ENCODE measurements around the gene PRKAA1. TPM values are rescaled to one million over a fixed set of nuclear protein-coding genes. Genes with fewer than 3 reads are reported as not detected.
A peak's percentile ranks its signal among the peaks of the same experiment; 100 is the strongest.
"Not testable (repeated sequence)": the region's sequence is repeated elsewhere in the genome, so short reads cannot be mapped to it uniquely, and the experiment has no call there.

The PRKAA1 gene
- total RNA-seq, 4 donors from 2014 or later: 79.3 to 262 (median 112) TPM

- TF ChIP-seq POLR2A (IDR thresholded peaks at IDR 0.05): peak; percentile 34
- no peak for TF ChIP-seq EP300 (IDR thresholded peaks at IDR 0.05; ENCODE audit: low read depth)
- peak in 2 of 3 donors; percentile 64 to 67 for TF ChIP-seq POLR2AphosphoS5 (IDR thresholded peaks at IDR 0.05)
- TF ChIP-seq, protein P1, sequence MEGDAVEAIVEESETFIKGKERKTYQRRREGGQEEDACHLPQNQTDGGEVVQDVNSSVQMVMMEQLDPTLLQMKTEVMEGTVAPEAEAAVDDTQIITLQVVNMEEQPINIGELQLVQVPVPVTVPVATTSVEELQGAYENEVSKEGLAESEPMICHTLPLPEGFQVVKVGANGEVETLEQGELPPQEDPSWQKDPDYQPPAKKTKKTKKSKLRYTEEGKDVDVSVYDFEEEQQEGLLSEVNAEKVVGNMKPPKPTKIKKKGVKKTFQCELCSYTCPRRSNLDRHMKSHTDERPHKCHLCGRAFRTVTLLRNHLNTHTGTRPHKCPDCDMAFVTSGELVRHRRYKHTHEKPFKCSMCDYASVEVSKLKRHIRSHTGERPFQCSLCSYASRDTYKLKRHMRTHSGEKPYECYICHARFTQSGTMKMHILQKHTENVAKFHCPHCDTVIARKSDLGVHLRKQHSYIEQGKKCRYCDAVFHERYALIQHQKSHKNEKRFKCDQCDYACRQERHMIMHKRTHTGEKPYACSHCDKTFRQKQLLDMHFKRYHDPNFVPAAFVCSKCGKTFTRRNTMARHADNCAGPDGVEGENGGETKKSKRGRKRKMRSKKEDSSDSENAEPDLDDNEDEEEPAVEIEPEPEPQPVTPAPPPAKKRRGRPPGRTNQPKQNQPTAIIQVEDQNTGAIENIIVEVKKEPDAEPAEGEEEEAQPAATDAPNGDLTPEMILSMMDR (IDR thresholded peaks at IDR 0.05): peak in 2 of 5 experiments; percentile 33 to 49
- Histone ChIP-seq H3K9me3 (no peaks in the 10 kb centered on the region), H3K27ac (peak overlapping the region; percentile 47 to 76 (median 62)), H3K27me3 (no peaks in the 10 kb centered on the region), H3K4me3 (no peak overlapping the region), H3K4me1 (peaks cover 22 to 52% (median 31%) of the 10 kb centered on the region in 4 donors), H3K36me3 (no peaks in the 10 kb centered on the region)
- 29 to 58% methylated on average over 2 to 3 of the region's 3 CpGs for WGBS, 2 donors (ENCODE audit: low coverage in 1 of 2)
- in situ Hi-C loops (cut with MboI; ENCODE audit: low pct_ligation_motif_present in 1 of 4, low pct_unique_long_range_greater_than_20kb in 1 of 4, low sequenced_read_pairs in 3 of 4) (loop anchor here (25.0 kb wide), 3 partner anchors 797 to 1147 kb away; no protein-coding TSS in a partner anchor), intact Hi-C loops (cut with DNase I; ENCODE audit: low total_unique reads) (loop anchor here (10.0 kb wide), 1 partner anchor 1019 kb away; no protein-coding TSS in a partner anchor)
- DNase-seq: no peak
Observed at GRCh38 chr5:40733879-40734563, 64.2 kb downstream of the PRKAA1 start.

DNA sequence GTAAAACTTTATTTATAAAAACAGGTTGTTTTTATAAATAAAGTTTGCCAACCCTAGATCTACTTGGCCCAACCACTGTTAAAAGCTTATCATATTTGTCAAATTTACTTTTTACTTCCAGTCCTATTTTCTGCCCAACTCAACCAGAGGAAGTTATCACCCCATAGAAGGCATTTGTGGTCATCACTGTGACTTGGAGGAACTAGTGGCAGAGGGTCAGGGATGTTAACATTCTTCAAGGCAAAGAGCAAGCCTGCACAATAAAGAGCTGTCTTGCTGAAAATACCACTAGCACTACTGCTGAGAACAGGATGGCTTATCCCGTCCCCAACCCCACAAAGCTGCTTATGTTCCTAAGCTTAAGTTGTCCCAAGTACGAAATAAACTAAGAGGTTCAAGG lies 64.7 kb downstream of the PRKAA1 start:
- H3K9me3 ChIP-seq: no peaks in the 10 kb centered on the region
- H3K27me3 ChIP-seq: no peaks in the 10 kb centered on the region
- intact Hi-C loops (cut with DNase I; ENCODE audit: low total_unique reads): loop anchor here (10.0 kb wide), 1 partner anchor 1019 kb away; no protein-coding TSS in a partner anchor
- no peaks in the 10 kb centered on the region for H3K36me3 ChIP-seq
- in situ Hi-C loops (cut with MboI; ENCODE audit: low pct_ligation_motif_present in 1 of 4, low pct_unique_long_range_greater_than_20kb in 1 of 4, low sequenced_read_pairs in 3 of 4): loop anchor here (25.0 kb wide), 3 partner anchors 796 to 1146 kb away; no protein-coding TSS in a partner anchor
- H3K27ac ChIP-seq: peak overlapping the region; percentile 47 to 76 (median 62)
- TF ChIP-seq POLR2A (IDR thresholded peaks at IDR 0.05) (no peak), POLR2AphosphoS5 (IDR thresholded peaks at IDR 0.05) (no peak), EP300 (IDR thresholded peaks at IDR 0.05; ENCODE audit: low read depth) (no peak)
- TF ChIP-seq, protein P1 (IDR thresholded peaks at IDR 0.05): no peak
- peaks cover 22 to 52% (median 31%) of the 10 kb centered on the region in 4 donors for H3K4me1 ChIP-seq
- 81% methylated on average over 2 of the region's 2 CpGs; no CpG with 5 or more reads in 1 of the 2 donors for WGBS, 2 donors (ENCODE audit: low coverage in 1 of 2)
- no peak for DNase-seq
- H3K4me3 ChIP-seq: no peak overlapping the region

- H3K27me3 ChIP-seq; intact Hi-C loops (cut with DNase I; ENCODE audit: low total_unique reads); H3K9me3 ChIP-seq; DNase-seq; H3K4me3 ChIP-seq; H3K27ac ChIP-seq; in situ Hi-C loops (cut with MboI; ENCODE audit: low pct_ligation_motif_present in 1 of 4, low pct_unique_long_range_greater_than_20kb in 1 of 4, low sequenced_read_pairs in 3 of 4): not testable (repeated sequence)
- peaks cover 0 to 31% (median 4%) of the 10 kb centered on the region in 4 donors for H3K36me3 ChIP-seq
- H3K4me1 ChIP-seq: peaks cover 0 to 18% (median 4%) of the 10 kb centered on the region in 4 donors
- WGBS, 2 donors (ENCODE audit: low coverage in 1 of 2): 92% methylated on average over 31 of the region's 37 CpGs; no CpG with 5 or more reads in 1 of the 2 donors
Observed at GRCh38 chr5:40722497-40722911, 75.7 kb downstream of the PRKAA1 start.

GRCh38 chr5:40720069-40720468 lies 78.1 kb downstream of the PRKAA1 start:
- peaks cover 3 to 7% of the 10 kb centered on the region in 2 donors for H3K9me3 ChIP-seq
- TF ChIP-seq EP300 (IDR thresholded peaks at IDR 0.05; ENCODE audit: low read depth): no peak
- no peak for TF ChIP-seq POLR2AphosphoS5 (IDR thresholded peaks at IDR 0.05)
- TF ChIP-seq POLR2A (IDR thresholded peaks at IDR 0.05): no peak
- TF ChIP-seq, protein P1 (IDR thresholded peaks at IDR 0.05): no peak
- DNase-seq: no peak
- H3K27ac ChIP-seq: peak overlapping the region in 3 of 4 donors; percentile 35 to 50 (median 42)
- intact Hi-C loops (cut with DNase I; ENCODE audit: low total_unique reads) (no loop called here), in situ Hi-C loops (cut with MboI; ENCODE audit: low pct_ligation_motif_present in 1 of 4, low pct_unique_long_range_greater_than_20kb in 1 of 4, low sequenced_read_pairs in 3 of 4) (no loop called here)
- H3K36me3 ChIP-seq: peaks cover 0 to 28% (median 0%) of the 10 kb centered on the region in 4 donors
- H3K27me3 ChIP-seq: no peaks in the 10 kb centered on the region
- peaks cover 0 to 39% (median 4%) of the 10 kb centered on the region in 4 donors for H3K4me1 ChIP-seq
- no peak overlapping the region for H3K4me3 ChIP-seq
